Endothelial cell (in vitro differentiated cells): Measurements from ENCODE around the gene PCDH7. TPM values are rescaled to one million over a fixed set of nuclear protein-coding genes. Genes with fewer than 3 reads are reported as not detected.

Experiments
- DNase-seq: peaks from one replicate; pipeline ENCODE4 v3.0.0; 2021; ENCODE audit warnings: low spot score
- H3K27ac Mint-ChIP-seq: one replicate; pipeline ENCODE4 v1.8.0; 2021; ENCODE audit warnings: mixed read lengths, inconsistent platforms; ENCODE audit not compliant: unreplicated experiment
- H3K27me3 Mint-ChIP-seq: one replicate; pipeline ENCODE4 v1.8.0; 2021; ENCODE audit warnings: mild to moderate bottlenecking, moderate library complexity, mixed read lengths, inconsistent platforms; ENCODE audit not compliant: unreplicated experiment
- H3K36me3 Mint-ChIP-seq: one replicate; pipeline ENCODE4 v1.8.0; 2021; ENCODE audit warnings: mild to moderate bottlenecking, low read depth, mixed read lengths, inconsistent platforms; ENCODE audit not compliant: unreplicated experiment
- H3K4me1 Mint-ChIP-seq: one replicate; pipeline ENCODE4 v1.8.0; 2021; ENCODE audit warnings: mild to moderate bottlenecking, mixed read lengths, inconsistent platforms; ENCODE audit not compliant: unreplicated experiment
- H3K4me3 Mint-ChIP-seq: one replicate; pipeline ENCODE4 v1.8.0; 2021; ENCODE audit warnings: mild to moderate bottlenecking, mixed read lengths, inconsistent platforms; ENCODE audit not compliant: unreplicated experiment
- H3K9me3 Mint-ChIP-seq: one replicate; pipeline ENCODE4 v1.8.0; 2021; ENCODE audit warnings: mixed read lengths, inconsistent platforms; ENCODE audit not compliant: unreplicated experiment
- total RNA-seq: library from RNA; stranded (reverse); fragmentation: NEBNext Ultra II Directional; extraction: Animal tissue kit (Norgen Biotek cat#: 25700); gene quantifications from one replicate; pipeline ENCODE4 v1.2.1, GENCODE V29; 2021; ENCODE audit not compliant: unreplicated experiment
- TF ChIP-seq, protein P1 (sequence below): fragments of 200-600 bp; sonication (generic); IDR thresholded peaks from one replicate; pipeline ENCODE4 v1.5.0; 2021; ENCODE audit warnings: antibody characterized with exemption; ENCODE audit not compliant: unreplicated experiment

The PCDH7 gene
- total RNA-seq, 1 donor from 2014 or later: 6.1 TPM

GRCh38 chr4:30716681-30717207 lies 3.4 kb upstream of the PCDH7 start:
- Mint-ChIP-seq H3K27ac (peak overlapping the region; percentile 67), H3K4me3 (peak overlapping the region; percentile 98), H3K36me3 (no peaks in the 10 kb centered on the region), H3K9me3 (no peaks in the 10 kb centered on the region), H3K4me1 (peaks cover 15% of the 10 kb centered on the region), H3K27me3 (peaks cover 16% of the 10 kb centered on the region)
- TF ChIP-seq, protein P1, sequence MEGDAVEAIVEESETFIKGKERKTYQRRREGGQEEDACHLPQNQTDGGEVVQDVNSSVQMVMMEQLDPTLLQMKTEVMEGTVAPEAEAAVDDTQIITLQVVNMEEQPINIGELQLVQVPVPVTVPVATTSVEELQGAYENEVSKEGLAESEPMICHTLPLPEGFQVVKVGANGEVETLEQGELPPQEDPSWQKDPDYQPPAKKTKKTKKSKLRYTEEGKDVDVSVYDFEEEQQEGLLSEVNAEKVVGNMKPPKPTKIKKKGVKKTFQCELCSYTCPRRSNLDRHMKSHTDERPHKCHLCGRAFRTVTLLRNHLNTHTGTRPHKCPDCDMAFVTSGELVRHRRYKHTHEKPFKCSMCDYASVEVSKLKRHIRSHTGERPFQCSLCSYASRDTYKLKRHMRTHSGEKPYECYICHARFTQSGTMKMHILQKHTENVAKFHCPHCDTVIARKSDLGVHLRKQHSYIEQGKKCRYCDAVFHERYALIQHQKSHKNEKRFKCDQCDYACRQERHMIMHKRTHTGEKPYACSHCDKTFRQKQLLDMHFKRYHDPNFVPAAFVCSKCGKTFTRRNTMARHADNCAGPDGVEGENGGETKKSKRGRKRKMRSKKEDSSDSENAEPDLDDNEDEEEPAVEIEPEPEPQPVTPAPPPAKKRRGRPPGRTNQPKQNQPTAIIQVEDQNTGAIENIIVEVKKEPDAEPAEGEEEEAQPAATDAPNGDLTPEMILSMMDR: no peak
- peak; percentile 46 for DNase-seq

DNA sequence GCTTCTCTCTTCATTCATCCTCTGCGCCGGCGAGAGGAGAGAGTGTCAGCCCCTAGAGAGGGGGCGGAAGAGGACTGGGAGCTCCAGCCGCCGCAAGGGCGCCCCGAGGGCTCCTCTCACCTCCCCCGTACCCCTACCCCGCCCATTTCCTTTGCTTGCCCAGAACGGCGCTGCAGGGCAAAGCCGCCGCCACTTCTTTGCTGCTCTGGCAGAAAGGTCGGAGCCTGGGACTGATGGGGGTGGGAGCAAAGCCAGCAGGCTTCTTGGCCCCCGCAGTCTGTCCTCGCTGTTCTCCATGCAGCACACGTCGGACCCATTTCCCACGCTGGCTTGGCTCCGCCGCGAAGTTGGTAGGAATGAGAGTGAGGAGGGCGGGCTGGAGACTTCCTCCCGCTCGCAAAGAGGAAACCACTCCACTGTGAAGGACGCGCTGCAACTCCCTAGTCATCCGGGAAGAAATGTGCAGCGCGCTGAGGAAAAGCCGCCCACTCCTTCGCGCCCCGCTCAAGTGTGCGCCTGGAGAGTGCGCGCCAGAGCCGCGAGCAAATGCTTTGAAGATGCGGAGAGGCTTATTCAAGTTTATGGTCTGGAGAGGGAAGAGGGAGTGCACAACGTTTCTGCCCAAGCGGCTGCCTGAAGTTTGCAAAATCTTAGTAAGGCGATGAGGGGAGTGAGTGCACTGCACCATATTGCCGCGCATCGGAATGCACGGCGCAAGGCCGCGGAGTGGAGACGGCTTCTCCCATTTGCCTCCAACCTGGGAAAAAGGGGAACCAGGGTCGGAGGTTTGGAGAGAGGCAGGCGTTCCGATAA lies 2.8 kb upstream of the PCDH7 start:
- TF ChIP-seq, protein P1: no peak
- Mint-ChIP-seq H3K27me3 (peaks cover 16% of the 10 kb centered on the region), H3K27ac (peak overlapping the region; percentile 87), H3K4me3 (peak overlapping the region; percentile 98), H3K9me3 (no peaks in the 10 kb centered on the region), H3K4me1 (peaks cover 15% of the 10 kb centered on the region), H3K36me3 (no peaks in the 10 kb centered on the region)
- DNase-seq: peak; percentile 70

GRCh38 chr4:30718021-30718542 lies 2.1 kb upstream of the PCDH7 start:
- peak overlapping the region; percentile 98 for H3K4me3 Mint-ChIP-seq
- H3K27ac Mint-ChIP-seq: peak overlapping the region; percentile 81
- peak; percentile 64 for DNase-seq
- no peaks in the 10 kb centered on the region for H3K36me3 Mint-ChIP-seq
- no peaks in the 10 kb centered on the region for H3K9me3 Mint-ChIP-seq
- peaks cover 20% of the 10 kb centered on the region for H3K4me1 Mint-ChIP-seq
- TF ChIP-seq, protein P1: no peak
- H3K27me3 Mint-ChIP-seq: peaks cover 23% of the 10 kb centered on the region

GRCh38 chr4:30718641-30719453 lies 1.3 kb upstream of the PCDH7 start:
- Mint-ChIP-seq H3K4me3 (peak overlapping the region; percentile 98), H3K27me3 (peaks cover 30% of the 10 kb centered on the region), H3K9me3 (no peaks in the 10 kb centered on the region), H3K27ac (peak overlapping the region; percentile 81), H3K4me1 (peaks cover 22% of the 10 kb centered on the region), H3K36me3 (no peaks in the 10 kb centered on the region)
- DNase-seq: peak; percentile 20
- TF ChIP-seq, protein P1: no peak
